Endothelial cell of umbilical vein (primary cell): Measurements from ENCODE around the gene TMEM170B. TPM values are rescaled to one million over a fixed set of nuclear protein-coding genes. Genes with fewer than 3 reads are reported as not detected.
A peak's percentile ranks its signal among the peaks of the same experiment; 100 is the strongest.

Source experiments
- BruUV-seq: library from RNA; stranded (reverse); fragments of 400-500 nt; replicated peaks from 2 replicates; lab custom pipeline; 2021; lab: Mats Ljungman, UMichigan
- CTCF ChIA-PET: fragments of 300-600, 350-600 bp; sonication (Branson Sonifier 250); formaldehyde crosslinking; loops from one replicate; lab custom pipeline; 2021; ENCODE audit warnings: antibody characterized with exemption, inconsistent platforms; lab: Charles Lee
- POLR2A ChIA-PET: fragments of 300-600, 350-600 bp; sonication (Branson Sonifier 250); formaldehyde crosslinking; loops from one replicate; lab custom pipeline; 2021; ENCODE audit warnings: antibody characterized with exemption, inconsistent platforms; lab: Charles Lee
- DNase-seq: peaks from one replicate; pipeline ENCODE4 v3.0.0-alpha.2; 2011; ENCODE audit warnings: low read depth, low spot score
- FAIRE-seq: peaks from 2 replicates; lab custom pipeline; 2011; peaks lifted over from hg19 to GRCh38; lab: Jason Lieb, UNC
- H2AFZ ChIP-seq: 2 replicates; pipeline ENCODE4 v1.6.0; 2012; ENCODE audit warnings: low read depth, low read length, control low read depth, inconsistent platforms
- H3K27ac ChIP-seq: 2 replicates; pipeline ENCODE4 v1.5.1; 2011; ENCODE audit warnings: low read depth, mild to moderate bottlenecking, control low read depth, low read length, moderate library complexity; ENCODE audit not compliant: insufficient read depth
- H3K27me3 ChIP-seq, 2 experiments: 2 replicates each; pipeline versions ENCODE4 v1.6.0 to v1.6.1; 2011; ENCODE audit warnings: low read length in 2 of 2, mixed read lengths in 1 of 2; ENCODE audit not compliant: control insufficient read depth in 2 of 2, insufficient read depth in 2 of 2
- H3K36me3 ChIP-seq, 2 experiments: 2 replicates in 1 of 2; 3 replicates in 1 of 2; pipeline ENCODE4 v1.5.1; 2011; ENCODE audit warnings: low read length in 2 of 2, mild to moderate bottlenecking in 1 of 2, moderate library complexity in 1 of 2; ENCODE audit not compliant: control insufficient read depth in 2 of 2, insufficient read depth in 2 of 2; ENCODE audit errors: extremely low read depth in 1 of 2
- H3K4me1 ChIP-seq: 3 replicates; pipeline ENCODE4 v1.5.1; 2011; ENCODE audit warnings: mild to moderate bottlenecking, low read length; ENCODE audit not compliant: control insufficient read depth, insufficient read depth; ENCODE audit errors: extremely low read depth
- H3K4me2 ChIP-seq: 2 replicates; pipeline ENCODE4 v1.6.1; 2011; ENCODE audit warnings: low read length, control low read depth, mixed read lengths; ENCODE audit not compliant: insufficient read depth
- H3K4me3 ChIP-seq, 3 experiments: fragments of 200-600 bp in 1 of 3; sonication (generic), shearing (Covaris generic) in 1 of 3; replicated peaks in 1 of 3; 2 replicates each; pipeline ENCODE4 v1.5.1; 2011 to 2016; ENCODE audit warnings: control low read depth in 3 of 3, low read length in 3 of 3, mild to moderate bottlenecking in 2 of 3, inconsistent platforms in 1 of 3, low read depth in 1 of 3, moderate library complexity in 1 of 3; ENCODE audit not compliant: insufficient read depth in 1 of 3
- H3K79me2 ChIP-seq: 2 replicates; pipeline ENCODE4 v1.6.0; 2012; ENCODE audit warnings: low read length, inconsistent platforms; ENCODE audit not compliant: control insufficient read depth, insufficient read depth
- H3K9ac ChIP-seq: replicated peaks from 2 replicates; pipeline ENCODE3; 2011; ENCODE audit warnings: low read length, control low read depth; ENCODE audit not compliant: insufficient read depth; ENCODE audit errors: extremely low read depth
- H3K9me1 ChIP-seq: replicated peaks from 3 replicates; pipeline ENCODE4 v1.6.0; 2011; ENCODE audit warnings: mild to moderate bottlenecking, low read length; ENCODE audit not compliant: control insufficient read depth, insufficient read depth; ENCODE audit errors: extremely low read depth
- H3K9me3 ChIP-seq: replicated peaks from 2 replicates; pipeline ENCODE4 v1.5.1; 2012; ENCODE audit warnings: low read length, inconsistent platforms; ENCODE audit not compliant: control insufficient read depth, insufficient read depth
- H4K20me1 ChIP-seq: replicated peaks from 2 replicates; pipeline ENCODE3; 2011; ENCODE audit warnings: mild to moderate bottlenecking, low read length; ENCODE audit not compliant: control insufficient read depth, insufficient read depth; ENCODE audit errors: extremely low read depth
- CTCF ChIP-seq, 2 donors: IDR thresholded peaks; 1 replicate in 1 of 2; 2 replicates in 1 of 2; pipeline ENCODE4 v1.5.1; 2011; ENCODE audit warnings: low read length in 2 of 2, mild to moderate bottlenecking in 2 of 2, moderate library complexity in 2 of 2, control low read depth in 1 of 2, inconsistent platforms in 1 of 2, low read depth in 1 of 2; ENCODE audit not compliant: insufficient read depth in 1 of 2; ENCODE audit errors: extremely low read depth in 1 of 2
- EZH2 ChIP-seq: IDR thresholded peaks from 2 replicates; pipeline ENCODE4 v1.6.1; 2012; ENCODE audit warnings: borderline replicate concordance, low read depth, mild to moderate bottlenecking, moderate library complexity, low read length, inconsistent platforms; ENCODE audit not compliant: severe bottlenecking
- FOS ChIP-seq: IDR thresholded peaks from 2 replicates; pipeline ENCODE4 v1.6.1; 2011; ENCODE audit warnings: mild to moderate bottlenecking, low read length, moderate library complexity, borderline replicate concordance; ENCODE audit not compliant: insufficient read depth
- GATA2 ChIP-seq: IDR thresholded peaks from 2 replicates; pipeline ENCODE4 v1.7.0; 2011; ENCODE audit warnings: low read depth, mild to moderate bottlenecking, moderate library complexity, mixed read lengths, low read length; ENCODE audit not compliant: insufficient read length, insufficient read depth
- JUN ChIP-seq: IDR thresholded peaks from 2 replicates; pipeline ENCODE4 v1.6.1; 2011; ENCODE audit warnings: borderline replicate concordance, low read depth; ENCODE audit not compliant: insufficient read length, insufficient read depth
- MAX ChIP-seq: IDR thresholded peaks from 2 replicates; pipeline ENCODE4 v1.6.1; 2011; ENCODE audit not compliant: insufficient read depth, insufficient read length
- MYC ChIP-seq: IDR thresholded peaks from one replicate; pipeline ENCODE4 v1.6.1; 2011; ENCODE audit warnings: mild to moderate bottlenecking, low read depth, low read length
- POLR2A ChIP-seq: IDR thresholded peaks from 2 replicates; pipeline ENCODE4 v1.6.1; 2012; ENCODE audit warnings: low read depth, mild to moderate bottlenecking, control low read depth, low read length
- POLR2AphosphoS5 ChIP-seq: IDR thresholded peaks from 2 replicates; pipeline ENCODE4 v1.6.1; 2012; ENCODE audit warnings: low read depth, mild to moderate bottlenecking, control low read depth, low read length, moderate library complexity; ENCODE audit not compliant: insufficient read depth
- dilution Hi-C: fragments of 300-500 bp; cut with MboI; formaldehyde crosslinking; loops from one replicate; pipeline ENCODE4 v1.15.0; 2019; ENCODE audit warnings: low sequenced_read_pairs; ENCODE audit not compliant: extremely low pct_ligation_motif_present
- intact Hi-C: fragments of 100-400 bp; cut with micrococcal nuclease; formaldehyde crosslinking; loops from one replicate; pipeline ENCODE4 v1.10.0; 2022
- polyA plus RNA-seq, 4 experiments: library from polyadenylated mRNA; depleted of rRNA in 3 of 4; stranded (reverse) in 3 of 4; unstranded in 1 of 4; fragments of >200 nt; gene quantifications; 2 replicates each; pipeline versions ENCODE4 v1.2.1 to v1.2.3, GENCODE V29; 2011 to 2012; ENCODE audit warnings: missing spikeins in 1 of 4
- total RNA-seq: library from RNA; stranded (reverse); gene quantifications from 2 replicates; pipeline ENCODE4 v1.2.3, GENCODE V29; 2021

TMEM170B gene
- total and polyA plus RNA-seq, 2 donors (not counting 3 experiments of a cell fraction or from before 2014, with no cell fraction given) = 1.1 to 4.2 TPM

- POLR2A ChIA-PET = interaction anchor here (0.5 to 5.7 kb wide), 7 partner anchors 17 to 1351 kb away, joined by 3 to 111 read pairs (median 6); partner anchors contain the start of gene EDN1
- H3K36me3 ChIP-seq = no peaks in the 10 kb centered on the region
- no peaks in the 10 kb centered on the region for H3K9me3 ChIP-seq
- H3K27me3 ChIP-seq = no peaks in the 10 kb centered on the region
- H3K79me2 ChIP-seq = peaks cover 13% of the 10 kb centered on the region
- no peak overlapping the region for H2AFZ ChIP-seq
- peak overlapping the region in 1 of 3 experiments; percentile 86 for H3K4me3 ChIP-seq
- peak overlapping the region; percentile 95 for H3K9ac ChIP-seq
- FAIRE-seq = peak; percentile 83
- H3K4me1 ChIP-seq = peaks cover 55% of the 10 kb centered on the region
- peak; percentile 85 for DNase-seq
- TF ChIP-seq MYC (peak; percentile 7), FOS (peak; percentile 8), POLR2A (peak; percentile 54), GATA2 (peak; percentile 38), POLR2AphosphoS5 (peak; percentile 44), JUN (no peak)
- intact Hi-C loops (no loop called here), dilution Hi-C loops (loop anchor here (5.0 to 25.0 kb wide), 3 partner anchors 48 to 681 kb away; partner anchors contain the start of gene EDN1)
- peak overlapping the region; percentile 99 for H3K27ac ChIP-seq
- H3K4me2 ChIP-seq = peak overlapping the region; percentile 96
- BruUV-seq = no TSS peak
- CTCF ChIA-PET = interaction anchor here (1.4 to 5.0 kb wide), 9 partner anchors 10 to 684 kb away, joined by 3 to 38 read pairs (median 16); partner anchors contain the start of gene EDN1
- no peaks in the 10 kb centered on the region for H4K20me1 ChIP-seq
- no peaks in the 10 kb centered on the region for H3K9me1 ChIP-seq
Observed at GRCh38 chr6:11606332-11606731, 68.8 kb downstream of the TMEM170B start.

- CTCF ChIA-PET = interaction anchor here (1.5 to 5.0 kb wide), 9 partner anchors 11 to 683 kb away, joined by 5 to 38 read pairs (median 16); partner anchors contain the start of gene EDN1
- no peak overlapping the region for H2AFZ ChIP-seq
Observed at GRCh38 chr6:11607383-11607782, 69.8 kb downstream of the TMEM170B start.

More at GRCh38 chr6:11607383-11607782, 69.8 kb downstream of the TMEM170B start:
- no peak for TF ChIP-seq FOS
- no peak for TF ChIP-seq EZH2
- TF ChIP-seq CTCF (IDR thresholded peaks at IDR 0.05; ENCODE audit: extremely low read depth in 1 of 2, insufficient read depth in 1 of 2, low read depth in 1 of 2, low read length in 2 of 2) = no peak
- TF ChIP-seq POLR2AphosphoS5 = peak; percentile 83
- no peak for TF ChIP-seq JUN
- peak; percentile 11 for TF ChIP-seq MAX
- TF ChIP-seq POLR2A = peak; percentile 91
- no peak for TF ChIP-seq GATA2
- no peak for TF ChIP-seq MYC
- Histone ChIP-seq H3K27me3 (no peaks in the 10 kb centered on the region), H3K4me2 (peak overlapping the region; percentile 96), H3K9me3 (no peaks in the 10 kb centered on the region), H3K79me2 (peaks cover 16% of the 10 kb centered on the region), H3K9me1 (no peaks in the 10 kb centered on the region), H4K20me1 (no peaks in the 10 kb centered on the region), H3K27ac (peak overlapping the region; percentile 99), H3K4me1 (peaks cover 61% of the 10 kb centered on the region), H3K4me3 (peak overlapping the region; percentile 15 to 86 (median 47)), H3K36me3 (no peaks in the 10 kb centered on the region), H3K9ac (peak overlapping the region; percentile 95)
- intact Hi-C loops (no loop called here), dilution Hi-C loops (loop anchor here (5.0 to 25.0 kb wide), 3 partner anchors 47 to 680 kb away; partner anchors contain the start of gene EDN1)
- peak; percentile 84 for FAIRE-seq
- POLR2A ChIA-PET = interaction anchor here (0.8 to 5.7 kb wide), 15 partner anchors 9 to 978 kb away, joined by 3 to 111 read pairs (median 5); partner anchors contain the start of genes EDN1 and HIVEP1
- no TSS peak for BruUV-seq
- DNase-seq = peak; percentile 87
